IPS-NIHi11 (cell line): Measurements from ENCODE around the gene OAS2.
A peak's percentile ranks its signal among the peaks of the same experiment; 100 is the strongest.
"Not testable (repeated sequence)": the region's sequence is repeated elsewhere in the genome, so short reads cannot be mapped to it uniquely, and the experiment has no call there.

ENCODE experiments used
- DNase-seq: peaks from one replicate; pipeline ENCODE4 v3.0.0; 2012; ENCODE audit warnings: mixed read lengths, low spot score

The OAS2 gene

DNA sequence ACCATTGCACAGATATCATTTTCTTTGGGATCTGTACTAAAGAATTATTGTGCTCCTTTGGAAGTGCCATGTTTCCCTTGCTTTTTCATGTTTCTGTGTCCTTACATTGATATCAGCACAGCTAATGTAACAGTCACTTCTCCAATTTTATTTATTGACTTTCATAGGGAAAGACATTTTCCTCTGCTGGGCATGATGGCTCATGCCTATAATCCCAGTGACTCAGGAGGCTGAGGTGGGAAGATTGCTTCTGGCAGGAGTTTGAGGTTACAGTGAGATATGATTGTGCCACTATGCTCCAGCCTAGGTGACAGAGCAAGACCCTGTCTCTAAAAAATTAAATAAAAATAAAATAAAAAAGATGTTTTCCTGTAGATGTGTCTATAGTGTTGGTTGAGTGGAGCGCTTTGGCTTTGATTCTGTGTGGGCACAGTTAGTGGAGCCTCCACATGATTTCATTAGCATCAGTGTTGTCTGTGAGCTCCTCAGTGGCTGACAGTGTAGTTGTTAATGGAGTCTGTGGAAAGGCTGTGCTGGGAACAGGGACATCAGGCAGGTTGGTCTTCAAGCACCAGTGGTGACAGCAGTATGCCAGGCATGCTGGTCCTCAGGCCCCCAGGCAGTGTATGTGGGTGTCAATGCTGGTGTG, 7.4 kb downstream of the OAS2 start:
- no peak for DNase-seq

- DNase-seq, result no peak
Observed at GRCh38 chr12:112986291-112986800, 8.0 kb downstream of the OAS2 start.

DNA sequence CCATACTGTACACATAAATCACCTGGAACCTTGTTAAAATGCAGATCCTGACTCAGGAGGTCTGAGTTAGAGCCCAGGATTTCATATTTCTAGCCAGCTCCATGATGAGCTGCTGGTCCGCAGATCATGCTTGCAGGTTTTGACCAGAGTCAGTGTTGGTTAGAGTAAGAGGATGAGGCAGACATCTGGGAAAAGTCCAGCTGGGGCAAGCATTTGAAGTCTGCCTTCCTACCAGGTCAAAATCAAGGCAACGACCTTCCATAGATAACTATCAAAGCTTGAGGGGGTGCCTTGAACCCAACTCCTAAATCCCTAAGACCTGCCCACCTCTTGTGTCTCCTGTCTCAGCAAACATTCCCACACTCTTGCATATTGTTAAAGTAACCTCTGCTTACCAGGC, 9.2 kb downstream of the OAS2 start:
- no peak for DNase-seq

GRCh38 chr12:112988224-112988623, 9.9 kb downstream of the OAS2 start:
- DNase-seq, result no peak

- DNase-seq, result not testable (repeated sequence)
Observed at GRCh38 chr12:112988823-112989385, 10.6 kb downstream of the OAS2 start.

DNA sequence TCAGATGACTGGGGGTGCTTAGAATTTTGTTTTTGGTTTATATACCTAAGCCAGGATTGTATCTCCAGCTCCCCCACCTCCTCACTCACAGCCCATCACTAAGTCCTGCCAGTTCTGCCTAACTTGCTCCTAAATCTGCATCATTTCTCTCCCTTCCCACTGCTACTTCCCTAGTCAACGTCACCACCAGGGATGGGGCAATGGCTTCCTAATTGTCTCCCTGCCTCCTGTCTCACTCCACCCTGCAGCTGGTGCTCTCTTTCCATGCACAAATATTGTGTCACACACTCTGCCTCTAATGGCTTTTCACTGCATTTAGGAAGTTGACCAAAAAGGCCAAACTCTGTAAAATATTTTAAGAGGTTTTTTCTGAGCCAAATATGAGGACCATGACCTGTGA, 11.5 kb downstream of the OAS2 start:
- no peak for DNase-seq

- peak; percentile 87 for DNase-seq
Observed at GRCh38 chr12:112992541-112993398, 14.5 kb downstream of the OAS2 start.

- no peak for DNase-seq
Observed at GRCh38 chr12:112995008-112995407, 16.7 kb downstream of the OAS2 start.

GRCh38 chr12:112996501-112996900, 18.2 kb downstream of the OAS2 start:
- no peak for DNase-seq

- no peak for DNase-seq
Observed at GRCh38 chr12:112997506-112997905, 19.2 kb downstream of the OAS2 start.

DNA sequence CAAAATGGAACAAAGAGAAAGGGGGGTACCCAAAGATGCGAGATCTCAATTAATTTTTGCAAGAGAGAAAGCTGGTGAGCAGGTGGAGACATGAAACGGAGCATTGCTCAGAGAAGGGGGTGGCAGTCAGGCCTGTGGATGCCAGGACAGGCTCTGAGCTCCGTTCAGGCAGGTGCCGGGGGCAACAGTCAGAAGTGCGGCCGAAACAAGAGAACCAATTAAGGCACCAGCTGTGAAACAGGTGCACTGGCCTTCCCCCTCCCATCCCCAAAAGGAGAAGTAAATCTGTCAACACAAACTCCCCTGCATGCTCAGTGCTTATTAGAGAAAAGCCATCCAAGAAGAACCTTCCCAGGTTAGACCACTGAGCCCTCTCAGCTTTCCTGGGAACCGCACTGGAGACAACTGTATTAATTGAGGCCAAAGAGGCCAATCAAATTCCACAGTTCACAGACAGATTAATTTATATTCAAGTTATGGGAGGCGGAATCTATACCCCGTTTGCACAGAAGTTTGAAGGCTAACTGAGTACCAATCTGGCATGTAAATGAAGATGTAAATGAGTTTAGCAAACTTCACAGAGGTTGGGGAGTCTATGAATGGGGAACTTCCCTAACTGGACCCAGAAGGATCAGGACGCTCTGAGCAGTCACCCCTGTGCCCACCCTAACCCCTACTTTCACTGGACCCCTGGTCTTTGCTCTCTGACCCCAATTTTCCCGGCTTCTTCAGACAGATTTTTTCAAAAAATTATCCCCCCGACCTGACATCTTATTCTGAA, 20.9 kb downstream of the OAS2 start:
- DNase-seq, result no peak

DNA sequence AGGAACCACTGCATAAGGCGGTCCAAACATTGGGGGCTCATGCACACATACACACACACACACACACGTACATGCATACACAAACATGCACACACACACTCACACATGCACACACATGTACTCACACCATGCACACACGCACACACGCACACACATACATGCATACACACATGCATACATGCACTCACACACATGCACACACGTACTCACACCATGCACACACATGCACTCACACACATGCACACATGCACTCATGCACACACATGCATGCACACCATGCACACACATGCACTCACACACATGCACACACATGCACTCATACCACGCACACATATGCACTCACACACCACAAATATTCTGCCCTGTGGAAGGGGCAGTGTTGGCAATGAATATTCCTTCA, 22.1 kb downstream of the OAS2 start:
- no peak for DNase-seq

DNA sequence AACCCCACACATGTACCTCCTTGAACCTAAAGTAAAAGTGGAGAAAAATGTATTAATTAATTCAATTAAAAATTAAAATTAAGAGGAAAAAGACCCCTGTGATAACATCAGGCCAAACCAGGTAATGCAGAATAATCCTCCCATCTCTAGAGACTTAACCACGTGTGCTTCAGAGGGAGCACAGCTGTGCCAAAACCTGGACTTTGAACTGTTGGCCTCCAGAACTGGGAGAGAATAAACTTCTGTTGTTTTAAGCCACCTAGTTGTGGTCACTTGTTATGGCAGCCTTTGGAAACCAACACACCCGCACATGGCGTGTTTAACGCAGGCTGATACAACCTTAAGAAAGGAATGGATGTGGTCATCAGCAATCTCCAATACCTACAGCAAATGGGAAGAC, 23.8 kb downstream of the OAS2 start:
- no peak for DNase-seq

DNA sequence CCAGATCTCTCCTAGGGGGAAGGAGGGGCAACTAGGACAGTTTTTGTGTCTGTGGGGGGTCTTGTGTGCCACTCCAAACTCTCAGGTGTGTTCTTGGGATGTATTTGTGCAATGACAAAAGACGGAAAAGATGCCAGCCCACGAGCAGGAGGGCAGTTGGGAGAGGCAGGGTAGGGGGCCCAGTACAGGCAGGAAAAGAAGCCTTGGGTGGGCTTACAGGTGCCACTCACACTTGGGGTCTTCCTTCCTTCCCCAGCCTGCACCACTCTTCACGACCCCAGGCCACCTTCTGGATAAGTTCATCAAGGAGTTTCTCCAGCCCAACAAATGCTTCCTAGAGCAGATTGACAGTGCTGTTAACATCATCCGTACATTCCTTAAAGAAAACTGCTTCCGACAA, 24.4 kb downstream of the OAS2 start:
- no peak for DNase-seq

- DNase-seq, result no peak
Observed at GRCh38 chr12:113003636-113004035, 25.3 kb downstream of the OAS2 start.

DNA sequence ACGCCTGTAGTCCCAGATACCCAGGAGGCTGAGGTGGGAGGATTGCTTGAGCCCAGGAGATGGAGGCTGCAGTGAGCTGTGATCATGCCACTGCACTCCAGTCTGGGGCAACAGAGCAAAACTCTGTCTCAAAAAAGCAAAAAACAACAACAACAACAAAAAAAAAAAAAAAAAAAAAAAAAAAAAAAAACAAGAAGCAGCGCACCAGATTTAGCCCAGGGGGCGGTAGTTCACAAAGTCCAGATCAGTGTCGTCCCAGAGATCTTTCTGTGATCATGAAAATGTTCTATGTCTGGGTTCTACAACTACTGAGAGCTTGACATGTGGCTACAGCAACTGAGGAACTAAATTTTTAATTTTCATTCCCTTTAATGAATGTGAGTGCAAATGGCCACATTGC, 27.4 kb downstream of the OAS2 start:
- peak; percentile 54 for DNase-seq

DNA sequence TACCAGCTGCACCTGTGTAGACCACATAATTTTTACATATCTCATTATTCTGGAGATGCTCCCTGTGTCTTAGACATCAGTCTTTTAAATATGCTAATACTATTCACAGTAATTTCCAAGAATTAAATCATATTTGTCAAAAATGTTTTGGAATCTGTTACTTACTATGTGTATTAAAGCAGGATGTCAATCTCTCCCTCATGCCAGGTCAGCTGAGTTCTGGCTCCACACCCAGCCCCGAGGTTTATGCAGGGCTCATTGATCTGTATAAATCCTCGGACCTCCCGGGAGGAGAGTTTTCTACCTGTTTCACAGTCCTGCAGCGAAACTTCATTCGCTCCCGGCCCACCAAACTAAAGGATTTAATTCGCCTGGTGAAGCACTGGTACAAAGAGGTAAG, 27.9 kb downstream of the OAS2 start:
- no peak for DNase-seq

GRCh38 chr12:113006641-113007040, 28.3 kb downstream of the OAS2 start:
- DNase-seq, result no peak

DNA sequence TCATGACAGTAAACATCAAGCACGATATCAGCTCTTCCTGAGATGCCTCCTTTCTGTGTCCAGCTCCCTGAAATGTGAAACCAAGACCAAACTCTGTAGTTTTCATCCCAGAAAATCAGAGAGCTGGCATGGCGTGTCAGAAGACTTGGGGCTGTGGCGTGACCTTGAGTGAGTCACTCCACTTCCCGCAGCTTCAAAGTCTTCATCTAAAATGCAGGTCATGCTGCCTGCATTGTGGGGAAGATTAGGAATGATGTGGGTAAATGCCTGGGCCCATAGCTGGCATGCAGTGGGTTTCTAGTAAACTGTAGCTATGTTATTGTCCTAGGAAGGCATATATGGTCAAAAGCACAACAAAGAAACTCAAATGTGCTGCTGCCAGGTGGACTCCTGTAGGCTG, 28.8 kb downstream of the OAS2 start:
- no peak for DNase-seq

DNA sequence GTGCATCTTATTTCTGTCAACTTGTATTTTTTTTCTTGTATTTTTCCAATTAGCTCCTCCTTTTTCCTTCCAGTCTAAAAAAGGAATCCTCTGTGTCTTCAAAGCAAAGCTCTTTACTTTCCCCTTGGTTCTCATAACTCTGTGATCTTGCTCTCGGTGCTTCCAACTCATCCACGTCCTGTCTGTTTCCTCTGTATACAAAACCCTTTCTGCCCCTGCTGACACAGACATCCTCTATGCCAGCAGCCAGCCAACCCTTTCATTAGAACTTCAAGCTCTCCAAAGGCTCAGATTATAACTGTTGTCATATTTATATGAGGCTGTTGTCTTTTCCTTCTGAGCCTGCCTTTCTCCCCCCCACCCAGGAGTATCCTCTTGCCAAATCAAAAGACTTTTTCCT, 32.4 kb downstream of the OAS2 start:
- no peak for DNase-seq

GRCh38 chr12:113014565-113014964, 36.2 kb downstream of the OAS2 start:
- DNase-seq, result no peak

DNA sequence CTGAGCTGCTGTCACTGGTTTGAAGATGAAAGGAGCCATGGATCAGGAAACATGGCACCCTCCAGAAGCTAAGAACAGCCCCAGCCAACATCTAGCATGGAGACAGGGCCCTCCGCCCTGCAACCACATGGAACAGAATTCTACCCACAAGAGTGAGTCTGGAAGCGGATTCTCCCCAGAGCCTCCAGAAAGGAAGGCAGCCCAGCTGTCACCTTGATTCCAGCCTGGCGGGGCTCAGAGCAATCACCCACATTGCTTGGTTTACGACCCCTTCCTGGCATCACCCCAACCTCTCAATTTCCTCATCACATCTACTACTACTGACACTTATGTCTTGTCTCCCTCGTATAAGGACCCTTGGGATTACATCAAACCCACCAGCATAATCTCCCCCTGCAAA, 38.5 kb downstream of the OAS2 start:
- no peak for DNase-seq
